Esophagus squamous epithelium (tissue), 4 donors: ENCODE results near the gene MAPRE3.

Experiments used
- CTCF ChIP-seq, 6 experiments: fragments of 450-650 bp in 4 of 6; fragments of 200-600 bp in 2 of 6; sonication (generic) in 2 of 6; IDR thresholded peaks; one replicate each; pipeline ENCODE4 v1.5.1; 2016 to 2019; ENCODE audit warnings: antibody characterized with exemption in 6 of 6, mild to moderate bottlenecking in 4 of 6, moderate library complexity in 4 of 6
- POLR2A ChIP-seq, 4 donors: fragments of 450-650 bp; IDR thresholded peaks; one replicate each; pipeline ENCODE4 v1.6.1; 2017; ENCODE audit warnings: antibody characterized with exemption in 4 of 4, mild to moderate bottlenecking in 4 of 4, moderate library complexity in 3 of 4

GRCh38 chr2:27007416-27008374 lies 37.3 kb downstream of the MAPRE3 start:
- TF ChIP-seq CTCF (IDR thresholded peaks at IDR 0.05) (no peak), POLR2A (IDR thresholded peaks at IDR 0.05) (no peak)
